ENCODE results near the gene ATP5F1D. TPM values are rescaled to one million over a fixed set of nuclear protein-coding genes. Genes with fewer than 3 reads are reported as not detected.
A peak's percentile ranks its signal among the peaks of the same experiment; 100 is the strongest.

ATP5F1D gene
- polyA plus RNA-seq, 4 donors: 126 to 823 (median 492) TPM

DNA sequence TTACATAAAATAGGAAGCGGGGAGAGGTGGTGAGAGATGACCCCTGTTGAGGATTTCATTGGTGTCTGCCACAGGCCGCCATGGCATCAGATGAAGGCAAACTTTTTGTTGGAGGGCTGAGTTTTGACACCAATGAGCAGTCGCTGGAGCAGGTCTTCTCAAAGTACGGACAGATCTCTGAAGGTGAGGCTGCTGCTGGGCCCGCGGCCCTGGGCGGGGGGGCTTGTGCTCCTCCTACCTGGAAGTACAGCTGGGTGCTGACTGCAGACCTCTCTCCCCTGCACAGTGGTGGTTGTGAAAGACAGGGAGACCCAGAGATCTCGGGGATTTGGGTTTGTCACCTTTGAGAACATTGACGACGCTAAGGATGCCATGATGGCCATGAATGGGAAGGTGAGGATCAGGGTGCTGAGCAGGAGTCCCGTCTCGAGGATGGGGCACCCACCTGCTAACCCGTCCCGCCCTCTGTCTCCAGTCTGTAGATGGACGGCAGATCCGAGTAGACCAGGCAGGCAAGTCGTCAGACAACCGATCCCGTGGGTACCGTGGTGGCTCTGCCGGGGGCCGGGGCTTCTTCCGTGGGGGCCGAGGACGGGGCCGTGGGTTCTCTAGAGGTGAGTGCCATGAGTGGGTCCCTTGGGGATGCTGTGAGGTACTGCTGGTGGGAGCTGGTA lies 29.4 kb downstream of the ATP5F1D start:
- H3K27me3 ChIP-seq (ENCODE audit: control insufficient read depth in 3 of 3, insufficient read depth in 3 of 3, low read length in 3 of 3): no peaks in the 10 kb centered on the region
- DNase-seq (no peak), FAIRE-seq (no peak)
- H3K4me1 ChIP-seq (ENCODE audit: control insufficient read depth in 3 of 3, insufficient read depth in 2 of 3, low read depth in 1 of 3, low read length in 2 of 3): peaks cover 7 to 63% (median 17%) of the 10 kb centered on the region in 3 donors
- H3K27ac ChIP-seq (ENCODE audit: low read depth in 1 of 3, low read length in 2 of 3): peak overlapping the region in 2 of 3 donors; percentile 33 to 85
- H3K36me3 ChIP-seq (ENCODE audit: control insufficient read depth in 3 of 3, insufficient read depth in 2 of 3, low read depth in 1 of 3, low read length in 3 of 3): peaks cover 14 to 56% (median 28%) of the 10 kb centered on the region in 3 donors
- 27 to 59% (median 30%) methylated on average over 22 to 26 of the region's 26 CpGs for WGBS, 3 donors
- peak overlapping the region in 2 of 3 donors; percentile 86 to 96 for H3K4me3 ChIP-seq (ENCODE audit: low read depth in 1 of 3, low read length in 3 of 3)
- H3K9me3 ChIP-seq (ENCODE audit: control insufficient read depth in 2 of 2, insufficient read depth in 1 of 2, low read depth in 1 of 2, low read length in 1 of 2): no peaks in the 10 kb centered on the region

DNA sequence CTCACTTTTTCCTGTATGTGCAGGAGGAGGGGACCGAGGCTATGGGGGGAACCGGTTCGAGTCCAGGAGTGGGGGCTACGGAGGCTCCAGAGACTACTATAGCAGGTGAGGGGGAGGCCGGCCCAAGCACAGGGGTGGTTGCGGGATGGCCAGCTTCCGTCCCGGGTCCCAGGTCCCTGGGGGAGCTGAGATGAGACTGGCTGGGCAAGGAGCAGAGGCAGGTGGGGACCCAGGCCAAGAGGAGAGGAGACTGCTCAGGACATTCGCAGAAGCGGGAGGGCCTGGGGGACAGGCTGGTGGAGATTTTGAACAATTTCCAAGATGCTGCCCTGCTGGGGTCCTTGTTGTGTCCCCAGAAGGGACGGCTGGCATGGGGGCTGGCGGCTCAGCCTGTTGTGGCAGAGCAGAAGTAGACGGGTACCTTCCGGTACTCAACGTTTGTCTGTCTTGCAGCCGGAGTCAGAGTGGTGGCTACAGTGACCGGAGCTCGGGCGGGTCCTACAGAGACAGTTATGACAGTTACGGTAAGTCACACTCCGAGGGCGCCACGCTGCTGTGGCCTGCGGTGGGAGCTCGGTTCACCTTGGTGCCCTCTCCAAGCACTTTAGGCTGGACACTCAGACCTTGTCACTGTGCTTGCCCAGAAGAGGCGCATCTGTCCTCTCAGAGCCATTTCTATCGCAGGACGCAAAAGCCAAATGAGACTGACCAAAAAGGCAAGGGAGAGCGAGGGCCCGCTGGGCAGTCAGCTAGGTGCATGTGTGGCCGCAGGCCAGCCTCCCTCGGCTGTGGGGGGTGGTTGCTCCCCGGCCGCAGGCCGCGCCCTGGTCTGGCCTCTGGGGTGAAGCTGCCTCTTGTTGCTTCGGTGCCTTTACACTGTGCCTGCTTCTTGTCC lies 30.2 kb downstream of the ATP5F1D start:
- DNase-seq (no peak), FAIRE-seq (no peak)
- WGBS, 3 donors: 66 to 75% (median 71%) methylated on average over 37 of the region's 37 CpGs
- Histone ChIP-seq H3K4me1 (ENCODE audit: control insufficient read depth in 3 of 3, insufficient read depth in 2 of 3, low read depth in 1 of 3, low read length in 2 of 3) (peaks cover 10 to 68% (median 17%) of the 10 kb centered on the region in 3 donors), H3K36me3 (ENCODE audit: control insufficient read depth in 3 of 3, insufficient read depth in 2 of 3, low read depth in 1 of 3, low read length in 3 of 3) (peaks cover 14 to 62% (median 28%) of the 10 kb centered on the region in 3 donors), H3K27me3 (ENCODE audit: control insufficient read depth in 3 of 3, insufficient read depth in 3 of 3, low read length in 3 of 3) (no peaks in the 10 kb centered on the region), H3K9me3 (ENCODE audit: control insufficient read depth in 2 of 2, insufficient read depth in 1 of 2, low read depth in 1 of 2, low read length in 1 of 2) (no peaks in the 10 kb centered on the region), H3K27ac (ENCODE audit: low read depth in 1 of 3, low read length in 2 of 3) (peak overlapping the region in 1 of 3 donors; percentile 39), H3K4me3 (ENCODE audit: low read depth in 1 of 3, low read length in 3 of 3) (peak overlapping the region in 1 of 3 donors; percentile 86)

DNA sequence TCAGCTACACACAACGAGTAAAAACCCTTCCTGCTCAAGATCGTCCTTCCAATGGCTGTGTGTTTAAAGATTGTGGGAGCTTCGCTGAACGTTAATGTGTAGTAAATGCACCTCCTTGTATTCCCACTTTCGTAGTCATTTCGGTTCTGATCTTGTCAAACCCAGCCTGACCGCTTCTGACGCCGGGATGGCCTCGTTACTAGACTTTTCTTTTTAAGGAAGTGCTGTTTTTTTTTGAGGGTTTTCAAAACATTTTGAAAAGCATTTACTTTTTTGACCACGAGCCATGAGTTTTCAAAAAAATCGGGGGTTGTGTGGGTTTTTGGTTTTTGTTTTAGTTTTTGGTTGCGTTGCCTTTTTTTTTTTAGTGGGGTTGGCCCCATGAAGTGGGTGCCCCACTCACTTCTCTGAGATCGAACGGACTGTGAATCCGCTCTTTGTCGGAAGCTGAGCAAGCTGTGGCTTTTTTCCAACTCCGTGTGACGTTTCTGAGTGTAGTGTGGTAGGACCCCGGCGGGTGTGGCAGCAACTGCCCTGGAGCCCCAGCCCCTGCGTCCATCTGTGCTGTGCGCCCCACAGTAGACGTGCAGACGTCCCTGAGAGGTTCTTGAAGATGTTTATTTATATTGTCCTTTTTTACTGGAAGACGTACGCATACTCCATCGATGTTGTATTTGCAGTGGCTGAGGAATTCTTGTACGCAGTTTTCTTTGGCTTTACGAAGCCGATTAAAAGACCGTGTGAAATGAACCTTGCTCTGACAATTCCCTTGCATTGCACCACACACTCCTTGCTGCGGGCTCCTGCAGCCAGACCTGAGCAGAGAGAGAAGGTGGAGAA lies 31.1 kb downstream of the ATP5F1D start:
- DNase-seq: peak in 1 of 2 donors; percentile 30
- H3K27me3 ChIP-seq (ENCODE audit: control insufficient read depth in 3 of 3, insufficient read depth in 3 of 3, low read length in 3 of 3): no peaks in the 10 kb centered on the region
- WGBS, 3 donors: 66 to 78% (median 69%) methylated on average over 33 of the region's 33 CpGs
- no peak overlapping the region for H3K4me3 ChIP-seq (ENCODE audit: low read depth in 1 of 3, low read length in 3 of 3)
- FAIRE-seq: no peak
- H3K9me3 ChIP-seq (ENCODE audit: control insufficient read depth in 2 of 2, insufficient read depth in 1 of 2, low read depth in 1 of 2, low read length in 1 of 2): no peaks in the 10 kb centered on the region
- H3K4me1 ChIP-seq (ENCODE audit: control insufficient read depth in 3 of 3, insufficient read depth in 2 of 3, low read depth in 1 of 3, low read length in 2 of 3): peaks cover 9 to 62% (median 10%) of the 10 kb centered on the region in 3 donors
- H3K36me3 ChIP-seq (ENCODE audit: control insufficient read depth in 3 of 3, insufficient read depth in 2 of 3, low read depth in 1 of 3, low read length in 3 of 3): peaks cover 14 to 71% (median 28%) of the 10 kb centered on the region in 3 donors
- peak overlapping the region in 1 of 3 donors; percentile 6 for H3K27ac ChIP-seq (ENCODE audit: low read depth in 1 of 3, low read length in 2 of 3)

DNA sequence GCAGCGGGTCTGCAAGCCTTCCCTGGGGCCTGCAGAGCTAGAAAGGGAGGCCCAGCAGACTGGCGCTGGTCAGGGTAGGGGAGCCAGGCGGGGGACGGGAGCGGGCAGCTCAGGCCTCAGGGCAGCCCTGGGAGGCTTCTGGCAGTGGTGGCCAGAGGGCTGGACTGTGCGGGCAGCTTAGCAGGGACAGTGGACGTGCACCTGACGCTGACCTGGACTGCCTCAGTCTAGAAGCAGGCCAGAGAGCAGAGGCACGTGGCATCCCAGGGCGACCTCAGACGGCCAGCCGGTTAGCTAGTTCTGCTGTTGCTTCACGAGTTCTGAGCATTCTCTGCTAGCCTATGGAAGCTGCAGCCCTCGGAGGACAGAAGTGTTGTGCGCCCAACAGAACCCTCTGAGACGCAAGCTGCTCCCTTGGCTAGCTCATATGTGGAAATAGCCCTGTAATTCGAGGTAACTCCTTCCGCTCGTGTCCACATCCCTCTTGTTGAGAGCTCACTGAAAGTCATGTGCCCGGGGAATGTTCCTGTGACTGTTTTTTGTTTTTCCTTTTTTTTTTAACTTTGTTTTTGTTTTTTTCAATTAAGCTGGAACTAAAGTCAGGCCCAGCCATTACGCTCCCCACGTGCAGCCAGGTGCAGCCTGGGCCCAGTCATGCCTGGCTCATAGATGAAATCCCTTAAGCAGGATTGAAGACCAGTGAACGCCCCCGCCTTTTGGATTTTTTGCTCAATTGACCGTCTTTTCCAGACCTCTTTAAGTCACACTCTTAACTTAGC lies 31.9 kb downstream of the ATP5F1D start:
- Histone ChIP-seq H3K9me3 (ENCODE audit: control insufficient read depth in 2 of 2, insufficient read depth in 1 of 2, low read depth in 1 of 2, low read length in 1 of 2) (no peaks in the 10 kb centered on the region), H3K4me3 (ENCODE audit: low read depth in 1 of 3, low read length in 3 of 3) (no peak overlapping the region), H3K36me3 (ENCODE audit: control insufficient read depth in 3 of 3, insufficient read depth in 2 of 3, low read depth in 1 of 3, low read length in 3 of 3) (peaks cover 14 to 79% (median 28%) of the 10 kb centered on the region in 3 donors), H3K27ac (ENCODE audit: low read depth in 1 of 3, low read length in 2 of 3) (peak overlapping the region in 1 of 3 donors; percentile 6), H3K27me3 (ENCODE audit: control insufficient read depth in 3 of 3, insufficient read depth in 3 of 3, low read length in 3 of 3) (no peaks in the 10 kb centered on the region), H3K4me1 (ENCODE audit: control insufficient read depth in 3 of 3, insufficient read depth in 2 of 3, low read depth in 1 of 3, low read length in 2 of 3) (peaks cover 6 to 54% (median 6%) of the 10 kb centered on the region in 3 donors)
- DNase-seq (no peak), FAIRE-seq (no peak)
- WGBS, 3 donors: 79 to 84% (median 82%) methylated on average over 24 to 25 of the region's 25 CpGs

DNA sequence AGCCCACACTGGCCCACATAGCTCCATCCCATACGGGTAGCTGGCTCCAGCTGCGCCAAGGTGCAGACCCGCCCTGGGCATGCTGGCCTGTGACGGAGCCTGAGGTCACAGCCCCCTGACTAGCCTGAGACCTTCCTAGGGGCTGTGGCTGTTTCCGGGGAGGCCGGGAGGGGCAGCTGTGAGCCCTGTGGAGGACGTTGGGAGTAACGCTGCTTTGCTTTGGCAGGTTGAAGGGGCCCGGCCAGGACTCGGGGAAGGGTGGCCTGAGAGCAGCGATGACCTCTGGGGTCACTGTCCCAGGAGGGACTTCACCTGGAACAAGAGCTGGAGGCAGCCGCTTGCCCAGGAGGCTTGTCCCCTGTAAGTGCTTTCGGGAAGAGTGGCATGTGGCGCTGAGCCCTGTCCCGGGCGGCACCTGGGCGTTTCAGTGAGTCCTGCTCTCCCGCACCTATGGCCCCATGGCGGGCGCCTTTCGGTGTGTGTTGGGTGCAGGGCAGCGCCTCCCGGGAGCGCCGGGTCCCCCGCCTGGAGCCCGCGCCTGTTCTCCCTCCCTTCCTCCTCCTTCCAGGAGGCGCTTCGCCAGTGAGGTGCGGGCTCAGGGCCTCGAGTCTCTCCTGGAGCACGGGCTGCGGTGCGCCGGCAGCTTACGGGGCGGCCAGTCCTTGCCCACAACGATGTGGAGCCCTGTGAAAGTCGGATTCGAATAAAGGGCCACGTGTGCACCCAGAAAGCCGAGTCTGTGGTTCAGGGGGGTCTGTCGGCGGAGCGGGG lies 32.7 kb downstream of the ATP5F1D start:
- FAIRE-seq (no peak), DNase-seq (no peak)
- Histone ChIP-seq H3K4me1 (ENCODE audit: control insufficient read depth in 3 of 3, insufficient read depth in 2 of 3, low read depth in 1 of 3, low read length in 2 of 3) (peaks cover 6 to 50% (median 6%) of the 10 kb centered on the region in 3 donors), H3K27ac (ENCODE audit: low read depth in 1 of 3, low read length in 2 of 3) (peak overlapping the region; percentile 90 to 100 (median 96)), H3K36me3 (ENCODE audit: control insufficient read depth in 3 of 3, insufficient read depth in 2 of 3, low read depth in 1 of 3, low read length in 3 of 3) (peaks cover 14 to 87% (median 30%) of the 10 kb centered on the region in 3 donors), H3K27me3 (ENCODE audit: control insufficient read depth in 3 of 3, insufficient read depth in 3 of 3, low read length in 3 of 3) (no peaks in the 10 kb centered on the region), H3K9me3 (ENCODE audit: control insufficient read depth in 2 of 2, insufficient read depth in 1 of 2, low read depth in 1 of 2, low read length in 1 of 2) (no peaks in the 10 kb centered on the region), H3K4me3 (ENCODE audit: low read depth in 1 of 3, low read length in 3 of 3) (peak overlapping the region in 2 of 3 donors; percentile 36 to 59)
- WGBS, 3 donors: 80 to 89% (median 85%) methylated on average over 42 to 46 of the region's 46 CpGs

DNA sequence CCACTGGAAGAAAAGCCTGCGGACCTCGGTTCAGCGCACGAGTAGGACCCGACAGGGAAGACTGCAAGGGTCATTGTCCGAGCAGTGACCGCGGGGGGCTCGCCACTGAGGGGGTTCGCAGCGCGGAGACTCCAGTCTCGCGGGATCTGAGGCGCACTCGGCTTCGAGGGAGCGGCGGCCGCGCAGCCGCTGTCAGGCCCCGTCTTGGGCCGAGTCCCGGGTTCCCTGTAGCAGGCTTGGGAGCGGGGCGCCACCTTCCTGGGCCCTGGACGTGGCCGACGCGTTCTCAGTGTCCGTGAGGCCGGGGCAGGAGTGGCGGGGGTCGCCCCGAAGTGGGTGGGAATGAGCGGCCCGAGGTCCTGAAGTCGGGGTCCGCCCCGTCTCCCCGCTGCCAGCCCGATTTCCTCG lies 33.3 kb downstream of the ATP5F1D start:
- WGBS, 3 donors: 24 to 34% (median 25%) methylated on average over 31 to 44 of the region's 44 CpGs
- Histone ChIP-seq H3K9me3 (ENCODE audit: control insufficient read depth in 2 of 2, insufficient read depth in 1 of 2, low read depth in 1 of 2, low read length in 1 of 2) (no peaks in the 10 kb centered on the region), H3K36me3 (ENCODE audit: control insufficient read depth in 3 of 3, insufficient read depth in 2 of 3, low read depth in 1 of 3, low read length in 3 of 3) (peaks cover 14 to 90% (median 30%) of the 10 kb centered on the region in 3 donors), H3K27me3 (ENCODE audit: control insufficient read depth in 3 of 3, insufficient read depth in 3 of 3, low read length in 3 of 3) (no peaks in the 10 kb centered on the region), H3K4me3 (ENCODE audit: low read depth in 1 of 3, low read length in 3 of 3) (peak overlapping the region; percentile 25 to 59 (median 36)), H3K27ac (ENCODE audit: low read depth in 1 of 3, low read length in 2 of 3) (peak overlapping the region; percentile 90 to 100 (median 96)), H3K4me1 (ENCODE audit: control insufficient read depth in 3 of 3, insufficient read depth in 2 of 3, low read depth in 1 of 3, low read length in 2 of 3) (peaks cover 6 to 49% (median 6%) of the 10 kb centered on the region in 3 donors)
- FAIRE-seq (no peak), DNase-seq (no peak)
